GM19099 (cell line): Measurements from ENCODE around the gene MN1.

ENCODE experiments used
- POLR2A ChIP-seq: IDR thresholded peaks from 3 replicates; pipeline ENCODE4 v1.6.1; 2011; ENCODE audit warnings: low read depth; ENCODE audit not compliant: insufficient read length; ENCODE audit errors: extremely low read depth

Gene MN1

GRCh38 chr22:27809700-27810608 is 8.4 kb upstream of the MN1 start:
- TF ChIP-seq POLR2A, result no peak

GRCh38 chr22:27809226-27809603 is 7.7 kb upstream of the MN1 start:
- no peak for TF ChIP-seq POLR2A

DNA sequence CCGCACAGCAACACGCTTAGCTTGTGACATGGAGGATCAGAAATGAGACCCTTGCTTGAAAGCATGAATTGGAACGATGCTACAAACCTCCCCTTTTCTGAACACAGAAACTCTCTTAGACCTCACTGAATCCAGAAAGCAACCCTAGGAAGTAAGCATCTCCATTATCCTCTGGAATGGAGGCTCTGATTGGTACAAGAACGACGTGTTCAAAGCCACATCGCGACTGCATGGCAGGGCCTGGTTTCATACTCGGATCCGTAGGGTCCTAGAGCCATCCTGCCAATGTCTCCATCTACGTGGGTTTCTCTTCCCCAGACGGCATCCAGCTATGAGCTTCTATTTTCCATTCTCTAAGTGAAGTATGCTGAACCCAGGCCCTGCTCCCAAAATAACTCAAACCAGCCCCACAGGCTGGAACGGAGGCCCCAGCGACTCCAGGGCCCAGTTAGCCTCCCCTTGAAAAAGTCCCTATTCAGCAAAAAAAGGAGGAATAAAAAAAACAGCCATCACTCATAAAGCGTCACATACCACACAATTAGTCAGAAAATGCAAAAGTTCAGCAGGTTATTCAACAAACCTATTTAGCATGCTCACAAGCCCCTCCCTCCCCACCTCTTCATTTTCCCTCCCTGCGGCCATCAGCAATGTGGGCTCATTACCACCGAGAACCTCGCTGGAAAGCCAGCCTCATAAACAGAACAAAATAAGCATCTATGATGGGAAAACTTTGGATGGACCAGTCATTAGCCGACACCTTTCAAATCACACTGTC is 7.1 kb upstream of the MN1 start:
- TF ChIP-seq POLR2A, result no peak

DNA sequence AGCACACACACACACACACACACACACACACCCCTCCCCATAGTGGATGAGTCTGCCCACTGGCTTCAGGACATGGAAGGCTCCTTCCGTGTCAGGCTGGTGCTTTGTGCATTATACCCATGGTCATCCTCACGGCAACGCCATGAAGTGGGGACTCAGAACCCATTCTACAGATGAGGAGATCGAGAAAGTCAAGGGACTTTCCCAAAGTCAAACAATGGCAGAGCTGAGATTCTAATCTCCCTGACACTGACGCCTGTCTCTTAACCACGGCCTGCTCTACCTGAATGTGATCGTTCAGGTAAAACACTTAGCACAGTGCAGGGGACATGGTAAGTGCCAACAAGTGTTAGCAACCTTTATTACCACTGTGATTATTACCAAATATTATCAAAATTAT is 4.3 kb upstream of the MN1 start:
- TF ChIP-seq POLR2A, result no peak

- TF ChIP-seq POLR2A, result no peak
Measured at GRCh38 chr22:27804470-27805297, 3.1 kb upstream of the MN1 start.

- TF ChIP-seq POLR2A, result no peak
Measured at GRCh38 chr22:27803841-27804415, 2.4 kb upstream of the MN1 start.

DNA sequence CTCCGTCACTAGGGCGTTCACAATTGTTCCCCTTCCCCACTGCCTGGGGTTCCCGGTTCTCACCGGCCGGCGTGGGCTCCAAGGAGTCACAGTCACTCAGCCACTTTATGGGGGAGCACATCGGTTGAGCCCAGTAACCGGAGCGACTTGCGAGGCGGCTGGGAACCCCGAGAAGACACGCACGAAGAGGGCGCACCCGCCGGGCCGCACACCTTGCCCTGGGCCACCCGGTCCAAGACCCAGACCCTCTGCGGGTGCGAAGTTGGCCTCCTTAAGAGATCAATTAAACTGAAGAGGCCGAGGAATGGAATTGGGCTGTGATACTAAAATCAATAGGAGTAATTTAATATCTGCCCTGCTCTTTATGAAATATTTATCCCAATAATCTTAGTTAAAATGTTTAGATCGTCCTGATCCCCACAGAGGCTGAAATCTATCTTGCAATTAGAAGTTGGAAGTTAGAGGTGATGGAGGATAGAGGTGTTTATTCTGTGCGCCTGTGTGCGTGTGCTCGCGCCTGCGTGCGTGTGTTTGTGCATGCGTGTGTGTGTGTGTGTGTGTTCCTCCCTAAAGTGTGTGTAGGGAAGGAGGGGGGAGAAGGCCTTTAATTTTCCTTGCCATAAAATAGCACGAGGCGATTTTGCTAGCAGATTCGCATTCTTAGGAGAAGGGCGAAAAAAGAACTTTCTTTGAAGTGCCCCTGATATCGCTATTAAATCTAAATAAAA is 954 bp upstream of the MN1 start:
- TF ChIP-seq POLR2A, result no peak

DNA sequence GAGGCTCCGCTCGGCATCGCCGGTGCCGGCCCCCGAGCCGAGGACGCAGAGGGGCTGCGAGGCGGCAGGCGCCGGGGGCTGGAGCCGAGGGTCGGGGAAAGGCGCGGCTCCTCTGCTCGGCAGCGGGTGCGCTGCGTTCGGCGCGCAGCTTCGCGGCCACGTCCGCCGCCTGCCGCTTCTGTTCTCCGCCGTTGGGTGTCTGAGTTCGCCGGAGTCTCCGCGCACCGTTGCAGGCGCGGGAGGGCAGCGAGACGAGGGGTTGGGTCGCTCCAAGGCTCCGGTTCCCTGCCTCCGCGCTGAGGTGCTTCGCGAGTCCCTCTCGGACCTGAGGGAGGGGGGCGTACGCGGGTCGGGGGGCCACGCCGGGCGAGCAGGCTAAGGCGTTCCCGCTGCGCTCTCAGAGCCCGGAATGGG is 347 bp downstream of the MN1 start:
- TF ChIP-seq POLR2A, result no peak

DNA sequence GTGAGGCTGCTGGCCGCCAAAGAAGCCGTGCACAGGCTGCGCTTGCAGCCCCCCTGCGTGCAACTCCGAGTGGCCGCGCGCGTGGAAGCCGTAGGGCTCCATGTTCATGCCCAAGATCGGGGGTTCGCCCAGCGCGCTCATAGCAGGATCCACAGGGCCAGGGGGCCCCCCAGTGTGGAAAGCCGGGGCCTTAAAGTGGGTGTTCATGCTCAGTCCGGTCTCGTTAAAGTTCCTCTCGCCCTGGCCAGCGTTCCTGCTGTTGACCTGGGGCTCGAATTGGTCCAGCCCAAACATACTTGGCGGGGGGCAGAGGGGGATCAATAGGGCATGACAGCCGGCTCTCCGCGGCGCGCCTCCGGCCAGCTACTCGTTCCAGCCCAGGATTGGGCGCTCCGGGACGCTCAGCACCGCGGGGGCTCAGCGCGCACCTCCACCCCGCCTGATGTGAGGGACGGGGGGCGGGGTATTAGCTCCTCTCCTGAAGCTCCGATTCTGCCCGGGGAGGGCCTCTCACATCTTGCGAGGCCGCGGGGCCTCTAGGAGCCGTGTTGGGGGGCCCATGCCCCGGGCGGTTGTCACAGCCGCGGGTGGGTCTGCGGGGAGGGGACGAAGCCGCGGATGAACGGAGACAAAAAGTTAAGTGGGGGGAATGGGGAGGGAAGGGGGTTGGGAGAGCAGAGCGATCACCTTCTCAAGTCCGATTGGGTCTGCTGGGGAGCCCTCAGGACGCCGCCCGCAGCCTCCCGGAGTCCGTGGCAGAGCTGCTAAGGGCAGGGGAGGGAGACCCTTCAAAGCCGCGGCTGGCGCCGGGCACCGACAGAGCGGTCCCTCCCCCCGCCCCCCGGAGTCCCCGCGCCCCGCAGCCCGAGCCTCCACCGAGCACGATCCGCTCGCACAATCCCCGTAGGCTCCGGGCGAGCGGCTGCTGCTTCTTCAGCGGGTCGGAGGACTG is 1.0 kb downstream of the MN1 start:
- TF ChIP-seq POLR2A, result no peak

GRCh38 chr22:27799827-27800249 is 1.7 kb downstream of the MN1 start:
- TF ChIP-seq POLR2A, result no peak

- no peak for TF ChIP-seq POLR2A
Measured at GRCh38 chr22:27799015-27799826, 2.3 kb downstream of the MN1 start.

DNA sequence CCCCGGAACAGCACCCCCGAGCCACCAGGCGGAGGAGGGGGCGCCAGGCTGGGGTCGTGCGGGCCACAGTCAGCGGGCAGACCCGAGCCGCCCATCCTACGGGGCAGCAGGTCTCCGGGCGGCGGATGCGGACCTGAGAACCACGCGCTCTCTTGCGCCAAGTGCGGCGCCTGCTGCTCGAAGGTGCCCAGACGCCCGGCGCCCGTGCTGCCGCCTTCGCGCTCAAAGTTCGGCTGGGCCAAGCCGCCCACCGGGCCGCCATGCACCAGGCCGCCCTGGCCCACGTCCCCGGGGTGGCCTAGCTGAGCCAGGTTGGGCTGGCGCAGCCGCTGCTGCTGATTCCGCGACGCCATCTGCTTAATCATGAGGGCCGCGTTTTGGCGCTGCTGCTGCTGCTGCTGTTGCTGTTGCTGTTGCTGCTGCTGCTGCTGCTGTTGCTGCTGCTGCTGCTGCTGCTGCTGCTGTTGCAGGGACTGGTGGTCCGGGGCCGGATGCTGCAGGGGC is 3.0 kb downstream of the MN1 start:
- TF ChIP-seq POLR2A, result no peak
